ENCODE data around the gene HOXD8. TPM values are rescaled to one million over a fixed set of nuclear protein-coding genes. Genes with fewer than 3 reads are reported as not detected.

The HOXD8 gene
- total RNA-seq, 4 donors from 2014 or later: 1.4 to 6.0 (median 2.6) TPM

GRCh38 chr2:176081837-176082524 is 47.5 kb upstream of the HOXD8 start:
- Histone ChIP-seq H3K36me3 (no peaks in the 10 kb centered on the region), H3K27ac (no peak overlapping the region), H3K27me3 (peaks cover 100% of the 10 kb centered on the region), H3K4me1 (peaks cover 50% of the 10 kb centered on the region), H3K9me3 (no peaks in the 10 kb centered on the region), H3K4me3 (no peak overlapping the region)
- DNase-seq (ENCODE audit: low spot score in 2 of 2): no peak
- no peak for TF ChIP-seq EP300 (IDR thresholded peaks at IDR 0.05)
- no peak for TF ChIP-seq POLR2A (IDR thresholded peaks at IDR 0.05)
- no peak for TF ChIP-seq CTCF (IDR thresholded peaks at IDR 0.05)
- TF ChIP-seq POLR2AphosphoS5 (IDR thresholded peaks at IDR 0.05): no peak
- WGBS: 11% methylated on average over 24 of the region's 62 CpGs

- H3K4me3 ChIP-seq: no peak overlapping the region
- DNase-seq (ENCODE audit: low spot score in 2 of 2): no peak
- H3K9me3 ChIP-seq: no peaks in the 10 kb centered on the region
- no peaks in the 10 kb centered on the region for H3K36me3 ChIP-seq
- peaks cover 50% of the 10 kb centered on the region for H3K4me1 ChIP-seq
- peaks cover 100% of the 10 kb centered on the region for H3K27me3 ChIP-seq
- WGBS: 9% methylated on average over 10 of the region's 10 CpGs
- no peak for TF ChIP-seq EP300 (IDR thresholded peaks at IDR 0.05)
- TF ChIP-seq CTCF (IDR thresholded peaks at IDR 0.05): no peak
- TF ChIP-seq POLR2A (IDR thresholded peaks at IDR 0.05): no peak
- no peak for TF ChIP-seq POLR2AphosphoS5 (IDR thresholded peaks at IDR 0.05)
- H3K27ac ChIP-seq: no peak overlapping the region
Measured at GRCh38 chr2:176082525-176082823, 47.0 kb upstream of the HOXD8 start.

GRCh38 chr2:176082824-176083751 is 46.4 kb upstream of the HOXD8 start:
- Histone ChIP-seq H3K36me3 (no peaks in the 10 kb centered on the region), H3K4me3 (no peak overlapping the region), H3K27ac (no peak overlapping the region), H3K9me3 (no peaks in the 10 kb centered on the region), H3K27me3 (peaks cover 100% of the 10 kb centered on the region), H3K4me1 (peaks cover 54% of the 10 kb centered on the region)
- TF ChIP-seq CTCF (IDR thresholded peaks at IDR 0.05) (no peak), POLR2AphosphoS5 (IDR thresholded peaks at IDR 0.05) (no peak)
- no peak for DNase-seq (ENCODE audit: low spot score in 2 of 2)
- 11% methylated on average over 38 of the region's 66 CpGs for WGBS

GRCh38 chr2:176083796-176084261 is 45.7 kb upstream of the HOXD8 start, which contains the start of gene EVX2:
Gene EVX2 (minus strand): TSS chr2:176083962. CDS start chr2:176083776, 186 bp downstream.
- peaks cover 59% of the 10 kb centered on the region for H3K4me1 ChIP-seq
- 18% methylated on average over 27 of the region's 27 CpGs for WGBS
- no peaks in the 10 kb centered on the region for H3K9me3 ChIP-seq
- no peak within 1 kb of the TSS for H3K4me3 ChIP-seq
- H3K36me3 ChIP-seq: no peaks in the 10 kb centered on the region
- no peak within 1 kb of the TSS for H3K27ac ChIP-seq
- no peak for TF ChIP-seq EP300 (IDR thresholded peaks at IDR 0.05)
- TF ChIP-seq CTCF (IDR thresholded peaks at IDR 0.05): no peak
- no peak for TF ChIP-seq POLR2A (IDR thresholded peaks at IDR 0.05)
- TF ChIP-seq POLR2AphosphoS5 (IDR thresholded peaks at IDR 0.05): no peak
- peaks cover 100% of the 10 kb centered on the region for H3K27me3 ChIP-seq
- DNase-seq (ENCODE audit: low spot score in 2 of 2): no peak

GRCh38 chr2:176084611-176085119 is 44.8 kb upstream of the HOXD8 start:
- peaks cover 51% of the 10 kb centered on the region for H3K4me1 ChIP-seq
- no peaks in the 10 kb centered on the region for H3K36me3 ChIP-seq
- WGBS: 9% methylated on average over 26 of the region's 26 CpGs
- peaks cover 100% of the 10 kb centered on the region for H3K27me3 ChIP-seq
- no peak overlapping the region for H3K27ac ChIP-seq
- no peaks in the 10 kb centered on the region for H3K9me3 ChIP-seq
- no peak for TF ChIP-seq POLR2A (IDR thresholded peaks at IDR 0.05)
- no peak for TF ChIP-seq EP300 (IDR thresholded peaks at IDR 0.05)
- no peak for TF ChIP-seq POLR2AphosphoS5 (IDR thresholded peaks at IDR 0.05)
- TF ChIP-seq CTCF (IDR thresholded peaks at IDR 0.05): no peak
- H3K4me3 ChIP-seq: no peak overlapping the region
- no peak for DNase-seq (ENCODE audit: low spot score in 2 of 2)

Data from suprapubic skin (tissue), 4 donors.